Activated T-cell treated with anti-CD3 and anti-CD28 coated beads, Interleukin-2, amount 50 U/mL, for 4 hours (primary cell): ENCODE results near the gene TMEM156. TPM values are rescaled to one million over a fixed set of nuclear protein-coding genes. Genes with fewer than 3 reads are reported as not detected.

Source experiments
- ATAC-seq, 2 donors: fragments of 200-7000 bp; cut with Tn5 transposase; one replicate each; pipeline ENCODE4 v1.10.0; 2021
- DNase-seq: peaks from one replicate; pipeline ENCODE4 v3.0.0-alpha.2; 2020
- H3K27me3 Mint-ChIP-seq: one replicate; pipeline ENCODE4 v1.8.0; 2021; ENCODE audit warnings: low read depth, mixed read lengths
- H3K36me3 Mint-ChIP-seq: one replicate; pipeline ENCODE4 v1.8.0; 2022; ENCODE audit warnings: mixed read lengths; ENCODE audit not compliant: insufficient read depth
- H3K4me1 Mint-ChIP-seq: one replicate; pipeline ENCODE4 v1.8.0; 2021; ENCODE audit warnings: low read depth, mixed read lengths
- H3K4me3 Mint-ChIP-seq: one replicate; pipeline ENCODE4 v1.8.0; 2021; ENCODE audit warnings: mild to moderate bottlenecking, moderate library complexity, mixed read lengths
- H3K9me3 Mint-ChIP-seq: one replicate; pipeline ENCODE4 v1.8.0; 2021; ENCODE audit warnings: mixed read lengths
- total RNA-seq, 3 donors: library from RNA; stranded (reverse); gene quantifications; one replicate each; pipeline ENCODE4 v1.2.1, GENCODE V29; 2021

Gene TMEM156
- total RNA-seq, 3 donors from 2014 or later: 4.1 to 5.3 (median 4.9) TPM

- no peaks in the 10 kb centered on the region for H3K4me1 Mint-ChIP-seq
- H3K4me3 Mint-ChIP-seq: no peak overlapping the region
- H3K27me3 Mint-ChIP-seq: no peaks in the 10 kb centered on the region
- ATAC-seq (no peak), DNase-seq (no peak)
- H3K9me3 Mint-ChIP-seq: no peaks in the 10 kb centered on the region
- H3K36me3 Mint-ChIP-seq: no peaks in the 10 kb centered on the region
Observed at GRCh38 chr4:38925492-38926413, 106.5 kb downstream of the TMEM156 start.

DNA sequence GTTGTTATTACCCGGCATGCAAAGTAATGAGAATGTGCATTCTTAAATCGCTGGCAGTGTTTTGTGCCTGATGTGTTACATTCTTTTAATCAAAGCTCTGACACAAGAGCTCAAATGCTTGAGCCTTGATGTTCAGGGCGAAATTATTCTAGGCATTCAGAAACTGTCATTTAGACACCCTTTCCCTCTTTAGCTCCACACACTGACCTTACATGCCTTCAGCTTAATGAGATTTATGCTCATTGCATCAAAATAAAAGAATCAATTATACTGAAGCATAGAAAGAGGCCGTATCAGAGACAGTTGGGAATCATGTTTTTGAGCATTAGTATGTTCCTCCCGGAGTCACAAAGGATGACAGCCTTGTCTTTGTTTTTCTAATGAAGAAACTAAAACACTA, 107.9 kb downstream of the TMEM156 start:
- Mint-ChIP-seq H3K9me3 (no peaks in the 10 kb centered on the region), H3K4me1 (peaks cover 2% of the 10 kb centered on the region), H3K36me3 (no peaks in the 10 kb centered on the region), H3K4me3 (no peak overlapping the region), H3K27me3 (no peaks in the 10 kb centered on the region)
- no peak for ATAC-seq
- DNase-seq: no peak

DNA sequence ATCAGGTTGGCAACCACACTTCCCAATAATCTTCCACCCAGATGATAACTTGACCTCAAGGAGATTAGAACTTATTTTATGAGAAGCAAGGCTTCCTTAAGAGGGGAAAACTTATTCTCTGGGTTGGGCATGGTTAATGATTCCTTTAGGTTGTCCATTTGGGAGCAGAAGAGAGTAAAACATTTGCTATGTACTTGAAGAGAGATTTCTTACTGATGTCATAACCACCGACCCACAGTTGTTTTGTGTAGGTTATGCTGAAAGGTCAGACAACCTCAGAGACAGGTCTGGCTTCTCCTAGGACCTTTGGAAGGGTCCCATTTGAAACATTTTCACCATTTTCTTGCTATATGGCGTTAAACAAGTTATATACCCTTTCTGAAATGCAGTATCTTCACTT, 108.5 kb downstream of the TMEM156 start:
- Mint-ChIP-seq H3K36me3 (no peaks in the 10 kb centered on the region), H3K9me3 (no peaks in the 10 kb centered on the region), H3K4me1 (peaks cover 2% of the 10 kb centered on the region), H3K27me3 (no peaks in the 10 kb centered on the region), H3K4me3 (no peak overlapping the region)
- ATAC-seq (no peak), DNase-seq (no peak)

DNA sequence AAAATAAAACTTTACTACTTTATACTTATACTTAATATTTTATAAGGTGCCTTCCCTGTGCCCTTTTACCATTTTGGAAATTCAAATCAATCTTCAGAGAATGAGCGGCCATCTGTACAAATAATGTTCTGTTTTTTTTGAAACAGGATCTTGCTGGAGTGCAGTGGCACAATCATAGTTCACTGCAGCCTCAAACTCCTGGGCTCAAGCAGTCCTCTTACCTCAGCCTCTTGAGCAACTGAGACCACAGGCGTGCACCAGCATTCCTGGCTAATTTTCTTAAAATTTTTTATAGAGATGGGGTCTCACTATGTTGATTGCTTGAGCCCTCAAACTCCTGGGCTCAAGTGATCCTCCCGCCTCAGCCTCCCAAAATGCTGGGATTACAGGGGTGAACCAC, 111.1 kb downstream of the TMEM156 start:
- Mint-ChIP-seq H3K36me3 (no peaks in the 10 kb centered on the region), H3K9me3 (no peaks in the 10 kb centered on the region), H3K27me3 (no peaks in the 10 kb centered on the region), H3K4me1 (peaks cover 2% of the 10 kb centered on the region), H3K4me3 (no peak overlapping the region)
- DNase-seq: no peak
- no peak for ATAC-seq

GRCh38 chr4:38920677-38921076, 111.5 kb downstream of the TMEM156 start:
- Mint-ChIP-seq H3K27me3 (no peaks in the 10 kb centered on the region), H3K4me1 (peaks cover 2% of the 10 kb centered on the region), H3K9me3 (no peaks in the 10 kb centered on the region), H3K4me3 (no peak overlapping the region), H3K36me3 (no peaks in the 10 kb centered on the region)
- no peak for DNase-seq
- ATAC-seq: no peak

DNA sequence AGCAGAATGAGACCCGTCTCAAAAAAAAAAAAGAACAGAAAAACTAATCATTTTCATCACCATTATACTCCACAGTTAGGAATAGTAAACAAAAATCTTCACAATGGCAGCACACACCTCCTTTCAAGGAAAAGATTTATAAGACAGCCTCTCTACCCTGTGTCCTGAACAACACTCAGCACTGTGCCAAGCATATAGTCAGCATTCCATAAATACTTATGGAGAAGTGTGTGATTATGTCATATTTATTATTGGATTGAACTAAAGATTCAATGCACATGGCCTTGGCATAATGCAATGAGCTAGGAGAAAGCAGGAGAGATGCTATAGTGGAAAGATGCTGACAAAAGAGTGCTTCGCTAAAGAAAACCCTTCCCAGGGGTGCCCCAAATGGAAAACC, 112.0 kb downstream of the TMEM156 start:
- Mint-ChIP-seq H3K27me3 (no peaks in the 10 kb centered on the region), H3K4me1 (peaks cover 3% of the 10 kb centered on the region), H3K4me3 (no peak overlapping the region), H3K36me3 (no peaks in the 10 kb centered on the region), H3K9me3 (no peaks in the 10 kb centered on the region)
- DNase-seq: no peak
- ATAC-seq: no peak

GRCh38 chr4:38919494-38919893, 112.7 kb downstream of the TMEM156 start:
- no peaks in the 10 kb centered on the region for H3K27me3 Mint-ChIP-seq
- H3K36me3 Mint-ChIP-seq: no peaks in the 10 kb centered on the region
- ATAC-seq (no peak), DNase-seq (no peak)
- H3K4me3 Mint-ChIP-seq: no peak overlapping the region
- no peaks in the 10 kb centered on the region for H3K9me3 Mint-ChIP-seq
- H3K4me1 Mint-ChIP-seq: peaks cover 8% of the 10 kb centered on the region

DNA sequence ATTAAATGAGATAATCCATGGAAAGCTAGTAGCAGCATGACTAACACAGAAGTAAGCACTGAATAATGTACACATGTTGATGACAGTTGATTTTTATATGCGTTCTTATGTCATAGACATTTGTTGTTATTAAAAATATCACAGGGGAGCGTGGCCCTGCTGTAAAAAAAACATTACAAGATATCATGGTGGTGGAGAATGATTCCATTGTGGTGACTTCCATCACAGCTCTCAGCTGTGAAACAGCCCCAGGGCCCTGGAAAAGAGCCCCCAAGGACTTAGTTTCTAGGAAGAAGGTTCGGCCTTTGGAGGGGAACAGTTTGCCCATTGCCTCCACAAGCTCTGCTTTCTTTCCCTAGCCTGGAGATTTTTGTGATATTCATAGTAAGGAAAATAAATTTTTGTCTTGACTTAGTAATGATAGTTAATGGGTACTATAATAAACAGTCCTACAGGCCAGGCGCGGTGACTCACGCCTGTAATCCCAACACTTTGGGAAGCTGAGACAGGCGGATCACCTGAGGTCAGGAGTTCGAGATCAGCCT, 114.7 kb downstream of the TMEM156 start:
- DNase-seq (no peak), ATAC-seq (no peak)
- Mint-ChIP-seq H3K36me3 (no peaks in the 10 kb centered on the region), H3K27me3 (no peaks in the 10 kb centered on the region), H3K4me1 (peaks cover 8% of the 10 kb centered on the region), H3K9me3 (no peaks in the 10 kb centered on the region), H3K4me3 (no peak overlapping the region)

Other genes starting within 250 kb of the TMEM156 start
- under 1 TPM in 2 of 3 donors, not detected in 1; 0.13 to 0.22 TPM for gene TLR10, start 249.4 kb downstream of the TMEM156 start, total RNA-seq
- gene TLR1, start 227.6 kb downstream of the TMEM156 start, total RNA-seq: 1 to 10 TPM in 2 of 3 donors, under 1 TPM in 1; 0.53 to 2.0 (median 1.1) TPM
- gene TLR6, start 175.6 kb downstream of the TMEM156 start, total RNA-seq: 1 to 10 TPM in 1 of 3 donors, under 1 TPM in 2; 0.73 to 1.9 (median 0.95) TPM
- under 1 TPM; 0.24 to 0.34 (median 0.25) TPM for gene FAM114A1, start 164.6 kb downstream of the TMEM156 start, total RNA-seq
- 10 to 100 TPM in 2 of 3 donors, 1 to 10 TPM in 1; 8.9 to 12.7 (median 11.3) TPM for gene KLHL5, start 29.8 kb upstream of the TMEM156 start, total RNA-seq
- 10 to 100 TPM in 2 of 3 donors, 1 to 10 TPM in 1; 9.3 to 13.4 (median 10.0) TPM for gene WDR19, start 150.1 kb upstream of the TMEM156 start, total RNA-seq